H1 (cell line): ENCODE results near the gene SLC1A2. TPM values are rescaled to one million over a fixed set of nuclear protein-coding genes. Genes with fewer than 3 reads are reported as not detected.

Experiments
- CTCF ChIA-PET: fragments of 300-600 bp; sonication (Branson Sonifier 250); formaldehyde crosslinking; loops from one replicate; lab custom pipeline; 2021; ENCODE audit not compliant: partially characterized antibody; lab: Charles Lee
- POLR2A ChIA-PET: fragments of 300-600 bp; sonication (Branson Sonifier 250); formaldehyde crosslinking; loops from one replicate; lab custom pipeline; 2021; ENCODE audit warnings: inconsistent platforms; ENCODE audit not compliant: partially characterized antibody; lab: Charles Lee
- DNase-seq, 2 experiments: peaks; one replicate each; pipeline versions ENCODE4 v3.0.0 to v3.0.0-alpha.2; 2010 to 2022; ENCODE audit warnings: low spot score in 2 of 2, low read depth in 1 of 2, mixed read lengths in 1 of 2
- FAIRE-seq: peaks from 2 replicates; lab custom pipeline; 2011; peaks lifted over from hg19 to GRCh38; lab: Jason Lieb, UNC
- H2AFZ ChIP-seq: 2 replicates; pipeline ENCODE4 v1.8.1; 2012; ENCODE audit warnings: low read length, inconsistent platforms
- H2AK5ac ChIP-seq: 2 replicates; pipeline ENCODE4 v1.6.1; 2013; ENCODE audit warnings: low read depth, low read length
- H2BK120ac ChIP-seq: replicated peaks from 2 replicates; pipeline ENCODE3; 2013; ENCODE audit warnings: low read depth, low read length, inconsistent platforms
- H2BK12ac ChIP-seq: 2 replicates; pipeline ENCODE4 v1.6.1; 2013; ENCODE audit warnings: low read depth, low read length
- H2BK15ac ChIP-seq: 2 replicates; pipeline ENCODE4 v1.6.1; 2013; ENCODE audit warnings: low read length
- H2BK20ac ChIP-seq: 2 replicates; pipeline ENCODE4 v1.6.1; 2013; ENCODE audit warnings: low read length
- H2BK5ac ChIP-seq: 2 replicates; pipeline ENCODE4 v1.6.1; 2013; ENCODE audit warnings: low read depth, low read length
- H3K14ac ChIP-seq: 2 replicates; pipeline ENCODE4 v1.6.1; 2013; ENCODE audit warnings: inconsistent platforms; ENCODE audit not compliant: insufficient read length
- H3K18ac ChIP-seq: 2 replicates; pipeline ENCODE4 v1.6.1; 2013; ENCODE audit warnings: low read length; ENCODE audit errors: extremely low read depth
- H3K23ac ChIP-seq: 2 replicates; pipeline ENCODE4 v1.6.1; 2013; ENCODE audit warnings: inconsistent platforms; ENCODE audit not compliant: insufficient read length
- H3K23me2 ChIP-seq: 2 replicates; pipeline ENCODE4 v1.6.1; 2013; ENCODE audit warnings: low read depth, low read length
- H3K27ac ChIP-seq: 2 replicates; pipeline ENCODE4 v1.6.1; 2011; ENCODE audit warnings: low read depth, low read length, inconsistent platforms
- H3K27me3 ChIP-seq, 4 experiments: replicated peaks in 1 of 4; 1 replicate in 1 of 4; 2 replicates in 3 of 4; pipeline versions ENCODE4 v1.6.1 to v1.8.1; 2011 to 2013; ENCODE audit warnings: low read length in 3 of 4, mild to moderate bottlenecking in 3 of 4, inconsistent platforms in 2 of 4, mixed read lengths in 2 of 4, moderate library complexity in 1 of 4; ENCODE audit not compliant: control insufficient read depth in 3 of 4, insufficient read depth in 3 of 4; ENCODE audit errors: extremely low read depth in 1 of 4
- H3K36me3 ChIP-seq, 4 experiments: 2 replicates each; pipeline versions ENCODE4 v1.6.1 to v1.8.1; 2011 to 2013; ENCODE audit warnings: mild to moderate bottlenecking in 4 of 4, low read length in 3 of 4, moderate library complexity in 2 of 4, control low read depth in 1 of 4, inconsistent platforms in 1 of 4; ENCODE audit not compliant: insufficient read depth in 4 of 4, control insufficient read depth in 2 of 4
- H3K4ac ChIP-seq: replicated peaks from 2 replicates; pipeline ENCODE3; 2013; ENCODE audit warnings: low read length, low read depth, mixed read lengths, inconsistent platforms; ENCODE audit not compliant: insufficient read length
- H3K4me1 ChIP-seq, 4 experiments: replicated peaks in 1 of 4; 1 replicate in 1 of 4; 2 replicates in 3 of 4; pipeline versions ENCODE4 v1.6.1 to v1.8.1; 2011 to 2013; ENCODE audit warnings: low read length in 3 of 4, inconsistent platforms in 2 of 4, mixed read lengths in 1 of 4; ENCODE audit not compliant: insufficient read depth in 4 of 4, control insufficient read depth in 3 of 4
- H3K4me2 ChIP-seq, 2 experiments: 2 replicates each; pipeline versions ENCODE4 v1.6.1 to v1.8.1; 2011 to 2013; ENCODE audit warnings: low read depth in 2 of 2, low read length in 2 of 2, control low read depth in 1 of 2, inconsistent platforms in 1 of 2, mild to moderate bottlenecking in 1 of 2; ENCODE audit not compliant: insufficient read depth in 1 of 2
- H3K4me3 ChIP-seq, 4 experiments: fragments of 200-600, 300-600 bp in 1 of 4; sonication (generic), shearing (Covaris generic), sonication (Bioruptor Twin) in 1 of 4; 2 replicates each; pipeline versions ENCODE4 v1.5.1 to v1.8.1; 2011 to 2016; ENCODE audit warnings: low read length in 4 of 4, low read depth in 3 of 4, control low read depth in 2 of 4, inconsistent platforms in 2 of 4, mild to moderate bottlenecking in 2 of 4, mixed read lengths in 1 of 4, moderate library complexity in 1 of 4; ENCODE audit not compliant: insufficient read depth in 2 of 4; ENCODE audit errors: extremely low read depth in 1 of 4
- H3K56ac ChIP-seq: replicated peaks from 2 replicates; pipeline ENCODE3; 2013; ENCODE audit warnings: low read depth, mild to moderate bottlenecking, mixed read lengths, low read length, inconsistent platforms; ENCODE audit not compliant: insufficient read length
- H3K79me1 ChIP-seq: 2 replicates; pipeline ENCODE4 v1.6.1; 2013; ENCODE audit warnings: low read depth, low read length, control low read depth
- H3K79me2 ChIP-seq, 2 experiments: 2 replicates each; pipeline versions ENCODE4 v1.6.1 to v1.8.1; 2012 to 2013; ENCODE audit warnings: low read length in 2 of 2, mild to moderate bottlenecking in 2 of 2, inconsistent platforms in 1 of 2; ENCODE audit not compliant: insufficient read depth in 2 of 2, control insufficient read depth in 1 of 2
- H3K9ac ChIP-seq, 4 experiments: replicated peaks in 1 of 4; 1 replicate in 1 of 4; 2 replicates in 3 of 4; pipeline versions ENCODE4 v1.6.1 to v1.8.1; 2011 to 2013; ENCODE audit warnings: low read depth in 3 of 4, low read length in 3 of 4, control low read depth in 2 of 4, mild to moderate bottlenecking in 2 of 4, moderate library complexity in 2 of 4, inconsistent platforms in 1 of 4; ENCODE audit errors: extremely low read depth in 1 of 4
- H3K9me3 ChIP-seq, 2 experiments: 2 replicates each; pipeline versions ENCODE4 v1.6.1 to v1.8.1; 2012 to 2013; ENCODE audit warnings: mild to moderate bottlenecking in 2 of 2, moderate library complexity in 2 of 2, control low read depth in 1 of 2, inconsistent platforms in 1 of 2, low read depth in 1 of 2, low read length in 1 of 2, mixed read lengths in 1 of 2; ENCODE audit not compliant: insufficient read depth in 2 of 2
- H4K20me1 ChIP-seq, 2 experiments: replicated peaks in 1 of 2; 2 replicates each; pipeline versions ENCODE3 to v1.8.1; 2011 to 2013; ENCODE audit warnings: inconsistent platforms in 2 of 2, low read length in 2 of 2, mild to moderate bottlenecking in 1 of 2; ENCODE audit not compliant: insufficient read depth in 2 of 2, control insufficient read depth in 1 of 2
- H4K5ac ChIP-seq: 2 replicates; pipeline ENCODE4 v1.6.1; 2013; ENCODE audit warnings: low read length, low read depth, mixed read lengths, inconsistent platforms; ENCODE audit not compliant: insufficient read length
- H4K8ac ChIP-seq: 2 replicates; pipeline ENCODE4 v1.8.0; 2013; ENCODE audit warnings: mild to moderate bottlenecking, moderate library complexity, low read length, inconsistent platforms; ENCODE audit not compliant: insufficient read depth; ENCODE audit errors: extremely low read depth
- H4K91ac ChIP-seq: replicated peaks from 2 replicates; pipeline ENCODE3; 2013; ENCODE audit warnings: low read length, mixed read lengths, inconsistent platforms; ENCODE audit not compliant: insufficient read length
- ATF2 ChIP-seq: IDR thresholded peaks from 2 replicates; pipeline ENCODE4 v1.6.1; 2012; ENCODE audit warnings: low read length, inconsistent platforms
- CREB1 ChIP-seq: IDR thresholded peaks from 2 replicates; pipeline ENCODE4 v1.6.1; 2012; ENCODE audit warnings: inconsistent platforms
- EP300 ChIP-seq, 2 experiments: IDR thresholded peaks; 1 replicate in 1 of 2; 2 replicates in 1 of 2; pipeline ENCODE4 v1.6.1; 2011 to 2012; ENCODE audit warnings: low read depth in 2 of 2, low read length in 2 of 2, mild to moderate bottlenecking in 2 of 2, borderline replicate concordance in 1 of 2, inconsistent platforms in 1 of 2, moderate library complexity in 1 of 2
- GTF2F1 ChIP-seq: IDR thresholded peaks from 2 replicates; pipeline ENCODE4 v1.6.1; 2012; ENCODE audit warnings: low read depth, low read length, improper control_type of control experiment, borderline replicate concordance
- MAFK ChIP-seq: IDR thresholded peaks from 2 replicates; pipeline ENCODE4 v1.6.1; 2012; ENCODE audit warnings: low read depth, mild to moderate bottlenecking, improper control_type of control experiment, low read length
- RAD21 ChIP-seq, 2 experiments: IDR thresholded peaks in 1 of 2; conservative IDR thresholded peaks in 1 of 2; 2 replicates each; pipeline ENCODE4 v1.6.1; 2011; ENCODE audit warnings: low read depth in 2 of 2, low read length in 2 of 2, improper control_type of control experiment in 1 of 2, inconsistent platforms in 1 of 2, mild to moderate bottlenecking in 1 of 2, moderate library complexity in 1 of 2
- SP2 ChIP-seq: IDR thresholded peaks from 2 replicates; pipeline ENCODE4 v1.6.1; 2012; ENCODE audit warnings: mild to moderate bottlenecking, low read length, inconsistent platforms
- SRF ChIP-seq: IDR thresholded peaks from 2 replicates; pipeline ENCODE4 v1.6.1; 2011; ENCODE audit warnings: mild to moderate bottlenecking, low read depth, low read length, moderate library complexity
- WGBS, 2 experiments: shearing (Covaris generic) in 1 of 2; methylation state at CpG; one replicate each; pipeline versions ENCODE4 v1.1.6 to v1.1.7; 2013 to 2015; ENCODE audit warnings: low lambda C conversion rate in 2 of 2, mixed read lengths in 2 of 2, inconsistent platforms in 1 of 2, low coverage in 1 of 2, missing lambda C conversion rate in 1 of 2; ENCODE audit not compliant: insufficient replicate concordance in 2 of 2, insufficient coverage in 1 of 2, insufficient read length in 1 of 2; ENCODE audit errors: extremely low coverage in 1 of 2, missing lambda C conversion rate in 1 of 2; 5-methylcytosine and 5-hydroxymethylcytosine counted together
- polyA plus RNA-seq, 7 experiments: library from polyadenylated mRNA; depleted of rRNA in 3 of 7; stranded (reverse) in 5 of 7; unstranded in 2 of 7; fragments of >200 nt in 5 of 7; fragments of 200-250 nt in 2 of 7; gene quantifications; 1 replicate in 5 of 7; 2 replicates in 1 of 7; 4 replicates in 1 of 7; pipeline versions ENCODE4 v1.2.1 to v1.2.3, GENCODE V29; 2011 to 2013; ENCODE audit warnings: missing spikeins in 2 of 7, mixed read lengths in 2 of 7
- total RNA-seq: library from RNA; stranded (reverse); fragmentation: NEBNext Ultra II Directional; extraction: Animal tissue kit (Norgen Biotek cat#: 25700); gene quantifications from 2 replicates; pipeline ENCODE4 v1.2.1, GENCODE V29; 2021

The SLC1A2 gene
- total and polyA plus RNA-seq, 2 of the 8 experiments (the other 6 are each of a cell fraction or from before 2014, with no cell fraction given) = 0.57 to 1.2 TPM

DNA sequence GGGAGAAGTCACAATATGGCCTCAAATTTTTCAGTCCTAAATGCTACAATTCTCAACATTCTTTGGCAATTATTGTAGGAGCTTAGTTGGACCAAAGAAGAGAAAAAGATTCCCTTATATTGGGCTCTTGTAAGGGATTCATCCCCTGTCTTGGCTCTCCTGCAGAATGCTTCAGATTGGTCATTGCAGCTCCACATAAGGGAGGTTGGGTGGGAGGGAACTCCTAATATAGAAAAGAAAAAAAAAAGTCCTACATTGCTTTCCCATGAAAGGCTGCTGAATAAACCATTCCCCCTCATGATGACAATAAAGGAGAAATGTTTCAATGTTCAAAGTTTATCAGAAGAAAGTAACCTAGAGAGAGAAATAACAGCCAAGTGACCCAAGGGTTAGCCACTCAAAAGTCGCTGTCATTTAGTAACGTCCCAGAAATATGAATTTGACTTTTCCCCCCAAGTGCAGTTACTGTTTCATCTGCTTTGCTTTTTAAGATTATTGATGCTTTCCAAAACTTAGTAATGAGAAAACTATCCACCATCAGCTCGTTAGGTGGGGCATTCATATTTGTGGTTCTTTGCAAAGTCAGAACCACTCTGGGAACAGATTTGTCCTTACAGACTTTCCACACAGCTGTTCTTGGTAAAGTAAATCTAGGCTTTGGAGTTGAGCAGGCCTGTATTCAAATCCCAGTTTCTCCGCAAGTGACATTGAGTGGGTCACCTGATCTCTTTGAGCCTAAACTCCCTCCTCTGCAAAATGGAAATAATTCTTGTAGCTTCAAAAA is 5.0 kb upstream of the SLC1A2 start:
- Histone ChIP-seq H4K8ac (no peak overlapping the region), H3K79me2 (no peaks in the 10 kb centered on the region), H3K18ac (no peak overlapping the region), H2BK120ac (no peak overlapping the region), H2BK15ac (no peak overlapping the region), H3K9me3 (no peaks in the 10 kb centered on the region), H3K4ac (no peak overlapping the region), H4K20me1 (peaks cover 0 to 4% of the 10 kb centered on the region in 2 experiments), H3K79me1 (no peaks in the 10 kb centered on the region), H2AFZ (no peak overlapping the region), H3K27ac (no peak overlapping the region), H3K23ac (no peak overlapping the region), H3K23me2 (peaks cover 9% of the 10 kb centered on the region; the same call in 1 of the 2 replicates), H2AK5ac (no peak overlapping the region), H2BK20ac (no peak overlapping the region), H2BK5ac (no peak overlapping the region), H3K36me3 (no peaks in the 10 kb centered on the region), H3K4me1 (peaks cover 0 to 5% (median 4%) of the 10 kb centered on the region in 4 experiments; a peak in 3 of 7 replicates), H3K4me3 (no peak overlapping the region), H4K5ac (no peak overlapping the region), H2BK12ac (no peak overlapping the region), H3K27me3 (peaks cover 16 to 40% (median 35%) of the 10 kb centered on the region in 4 experiments), H3K14ac (no peak overlapping the region), H3K9ac (no peak overlapping the region), H4K91ac (no peak overlapping the region), H3K4me2 (no peak overlapping the region), H3K56ac (no peak overlapping the region)
- ChIA-PET POLR2A (no interaction called here), CTCF (no interaction called here)
- DNase-seq = no peak
- WGBS, 2 experiments = 72% methylated on average over 4 of the region's 4 CpGs; no CpG with 5 or more reads in 1 of the 2 experiments
- TF ChIP-seq RAD21 (IDR thresholded peaks at IDR 0.05 in 1 of 2, conservative IDR thresholded peaks at IDR 0.05 in 1 of 2; ENCODE audit: low read depth in 2 of 2, low read length in 2 of 2) (no peak), EP300 (IDR thresholded peaks at IDR 0.05; ENCODE audit: borderline replicate concordance in 1 of 2, low read depth in 2 of 2, low read length in 2 of 2) (no peak), ATF2 (no peak), CREB1 (no peak), MAFK (no peak), SP2 (no peak), SRF (no peak), GTF2F1 (no peak)
- FAIRE-seq = no peak
